Measurements from ENCODE around the gene NOP53.

DNA sequence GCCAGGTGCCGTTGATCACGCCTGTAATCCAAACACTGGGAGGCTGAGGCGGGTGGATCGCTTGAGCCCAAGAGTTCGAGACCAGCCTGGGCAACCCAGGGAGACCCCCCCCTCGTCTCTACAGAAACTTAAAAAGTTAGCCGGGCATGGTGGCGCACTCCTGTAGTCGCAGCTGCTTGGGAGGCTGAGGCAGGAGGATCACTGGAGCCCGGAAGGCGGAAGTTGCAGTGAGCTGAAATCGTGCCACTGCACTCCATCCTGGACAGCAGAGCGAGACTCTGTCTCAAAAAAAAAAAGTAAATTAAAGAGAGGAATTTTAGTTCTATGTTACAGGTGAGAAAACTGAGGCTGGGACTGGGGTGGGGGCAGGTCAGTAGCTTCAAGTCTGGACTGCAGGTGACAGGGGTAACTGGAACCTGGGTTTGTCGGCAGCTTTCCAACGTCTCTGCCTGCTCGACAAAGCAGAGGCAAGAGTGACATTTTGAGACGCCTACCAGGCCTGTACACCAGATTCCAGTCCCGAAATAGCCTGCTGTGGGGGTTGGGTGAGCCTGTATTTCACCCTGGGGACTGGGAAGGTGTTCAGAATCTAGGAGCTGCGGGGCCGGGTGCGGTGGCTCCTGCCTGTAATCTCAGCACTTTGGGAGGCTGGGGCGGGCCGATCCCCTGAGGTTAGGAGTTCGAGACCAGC is 34.3 kb downstream of the NOP53 start:
- TF ChIP-seq, protein P1, sequence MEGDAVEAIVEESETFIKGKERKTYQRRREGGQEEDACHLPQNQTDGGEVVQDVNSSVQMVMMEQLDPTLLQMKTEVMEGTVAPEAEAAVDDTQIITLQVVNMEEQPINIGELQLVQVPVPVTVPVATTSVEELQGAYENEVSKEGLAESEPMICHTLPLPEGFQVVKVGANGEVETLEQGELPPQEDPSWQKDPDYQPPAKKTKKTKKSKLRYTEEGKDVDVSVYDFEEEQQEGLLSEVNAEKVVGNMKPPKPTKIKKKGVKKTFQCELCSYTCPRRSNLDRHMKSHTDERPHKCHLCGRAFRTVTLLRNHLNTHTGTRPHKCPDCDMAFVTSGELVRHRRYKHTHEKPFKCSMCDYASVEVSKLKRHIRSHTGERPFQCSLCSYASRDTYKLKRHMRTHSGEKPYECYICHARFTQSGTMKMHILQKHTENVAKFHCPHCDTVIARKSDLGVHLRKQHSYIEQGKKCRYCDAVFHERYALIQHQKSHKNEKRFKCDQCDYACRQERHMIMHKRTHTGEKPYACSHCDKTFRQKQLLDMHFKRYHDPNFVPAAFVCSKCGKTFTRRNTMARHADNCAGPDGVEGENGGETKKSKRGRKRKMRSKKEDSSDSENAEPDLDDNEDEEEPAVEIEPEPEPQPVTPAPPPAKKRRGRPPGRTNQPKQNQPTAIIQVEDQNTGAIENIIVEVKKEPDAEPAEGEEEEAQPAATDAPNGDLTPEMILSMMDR (IDR thresholded peaks at IDR 0.05; ENCODE audit: extremely low read depth in 1 of 2, insufficient read depth in 1 of 2, low read depth in 1 of 2, low read length in 2 of 2) = no peak
- TF ChIP-seq POLR2A (IDR thresholded peaks at IDR 0.05; ENCODE audit: low read depth, low read length) (no peak), EZH2 (IDR thresholded peaks at IDR 0.05; ENCODE audit: borderline replicate concordance, low read depth, low read length, severe bottlenecking) (no peak), FOS (IDR thresholded peaks at IDR 0.05; ENCODE audit: borderline replicate concordance, insufficient read depth, low read length) (no peak), MYC (IDR thresholded peaks at IDR 0.05; ENCODE audit: low read depth, low read length) (no peak), POLR2AphosphoS5 (IDR thresholded peaks at IDR 0.05; ENCODE audit: insufficient read depth, low read depth, low read length) (no peak), JUN (IDR thresholded peaks at IDR 0.05; ENCODE audit: borderline replicate concordance, insufficient read depth, insufficient read length, low read depth) (no peak), GATA2 (IDR thresholded peaks at IDR 0.05; ENCODE audit: insufficient read depth, insufficient read length, low read depth, low read length) (no peak)
- TF ChIP-seq, protein P2, sequence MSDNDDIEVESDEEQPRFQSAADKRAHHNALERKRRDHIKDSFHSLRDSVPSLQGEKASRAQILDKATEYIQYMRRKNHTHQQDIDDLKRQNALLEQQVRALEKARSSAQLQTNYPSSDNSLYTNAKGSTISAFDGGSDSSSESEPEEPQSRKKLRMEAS (IDR thresholded peaks at IDR 0.05; ENCODE audit: insufficient read depth, insufficient read length) = no peak

All from endothelial cell of umbilical vein (primary cell).